OCI-LY3 (cell line): ENCODE results near the gene MSI2.

Experiments
- EZH2phosphoT487 ChIP-seq: fragments of 200-600 bp; shearing (Covaris generic); IDR thresholded peaks from 2 replicates; pipeline ENCODE4 v1.6.1; 2018; ENCODE audit warnings: antibody characterized with exemption, mixed run types, low read depth
- TF ChIP-seq, protein P1 (sequence below): fragments of 200-600, 300-600 bp; sonication (generic); IDR thresholded peaks from 2 replicates; pipeline ENCODE4 v1.5.1; 2014; ENCODE audit warnings: antibody characterized with exemption, low read length, low read depth

DNA sequence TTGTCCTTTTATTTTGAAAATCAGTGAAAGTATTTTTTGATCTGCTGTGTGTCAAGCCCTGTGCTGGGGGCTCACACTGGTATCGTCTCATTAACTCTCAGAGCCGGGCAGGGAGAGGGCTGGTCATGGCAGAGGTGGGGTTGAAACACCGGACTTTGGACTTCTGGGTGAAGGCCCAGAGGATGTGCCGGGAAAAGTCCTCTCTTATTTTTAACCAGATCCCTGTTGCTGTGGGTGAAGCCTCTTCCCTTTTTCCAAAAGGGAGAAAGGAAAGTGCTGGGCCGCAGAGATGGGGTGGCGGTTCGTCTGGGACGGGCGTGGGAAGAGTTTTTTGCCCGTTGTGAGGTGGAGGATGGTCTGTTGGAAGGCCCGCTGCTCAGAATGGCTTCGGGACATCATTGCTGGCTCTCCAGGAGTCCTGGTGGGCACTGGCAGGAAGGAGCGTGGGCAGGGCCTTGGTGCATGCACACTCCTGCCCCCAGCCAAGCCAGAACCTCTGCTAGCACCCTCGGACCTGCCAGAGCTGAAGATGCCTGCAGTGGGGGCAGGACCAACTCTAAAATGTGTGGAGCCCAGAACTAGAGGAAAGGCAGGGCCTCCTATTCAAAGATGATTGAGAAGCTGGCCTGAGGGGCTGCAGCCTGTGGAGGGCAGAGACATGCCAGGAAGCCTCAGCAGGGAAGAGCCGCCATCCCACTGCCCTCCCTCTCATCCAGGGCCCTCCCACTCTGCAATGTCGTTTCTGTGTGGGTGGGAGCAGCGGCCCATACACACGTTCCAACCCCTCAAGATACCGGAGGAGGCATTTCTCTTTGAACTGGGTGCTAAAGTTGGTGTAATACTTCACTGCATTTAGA lies 275.6 kb downstream of the MSI2 start:
- TF ChIP-seq, protein P1, sequence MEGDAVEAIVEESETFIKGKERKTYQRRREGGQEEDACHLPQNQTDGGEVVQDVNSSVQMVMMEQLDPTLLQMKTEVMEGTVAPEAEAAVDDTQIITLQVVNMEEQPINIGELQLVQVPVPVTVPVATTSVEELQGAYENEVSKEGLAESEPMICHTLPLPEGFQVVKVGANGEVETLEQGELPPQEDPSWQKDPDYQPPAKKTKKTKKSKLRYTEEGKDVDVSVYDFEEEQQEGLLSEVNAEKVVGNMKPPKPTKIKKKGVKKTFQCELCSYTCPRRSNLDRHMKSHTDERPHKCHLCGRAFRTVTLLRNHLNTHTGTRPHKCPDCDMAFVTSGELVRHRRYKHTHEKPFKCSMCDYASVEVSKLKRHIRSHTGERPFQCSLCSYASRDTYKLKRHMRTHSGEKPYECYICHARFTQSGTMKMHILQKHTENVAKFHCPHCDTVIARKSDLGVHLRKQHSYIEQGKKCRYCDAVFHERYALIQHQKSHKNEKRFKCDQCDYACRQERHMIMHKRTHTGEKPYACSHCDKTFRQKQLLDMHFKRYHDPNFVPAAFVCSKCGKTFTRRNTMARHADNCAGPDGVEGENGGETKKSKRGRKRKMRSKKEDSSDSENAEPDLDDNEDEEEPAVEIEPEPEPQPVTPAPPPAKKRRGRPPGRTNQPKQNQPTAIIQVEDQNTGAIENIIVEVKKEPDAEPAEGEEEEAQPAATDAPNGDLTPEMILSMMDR: no peak
- TF ChIP-seq EZH2phosphoT487: no peak
